A549 (cell line): ENCODE data around the gene PPCDC. TPM values are rescaled to one million over a fixed set of nuclear protein-coding genes. Genes with fewer than 3 reads are reported as not detected.

ENCODE experiments used
- ATAC-seq, 2 experiments: fragments of 200-7000 bp in 1 of 2; fragments of >200 bp in 1 of 2; cut with Nextera tagmentation in 1 of 2; cut with Tn5 transposase in 1 of 2; 3 replicates each; pipeline versions ENCODE4 v1.8.0 to v1.9.1; 2018 to 2020; ENCODE audit warnings: mild to moderate bottlenecking in 1 of 2, moderate library complexity in 1 of 2
- CTCF ChIA-PET: fragments of 300-600 bp; sonication (Branson Sonifier 250); formaldehyde crosslinking; extraction: SDS; loops from one replicate; lab custom pipeline; 2021; ENCODE audit warnings: antibody characterized with exemption, inconsistent platforms; lab: Yijun Ruan, JAX
- POLR2A ChIA-PET: fragments of 350-600 bp; formaldehyde crosslinking; extraction: SDS; loops from one replicate; lab custom pipeline; 2021; ENCODE audit warnings: antibody characterized with exemption, inconsistent platforms; lab: Yijun Ruan, JAX
- DNase-seq, 2 experiments: peaks; one replicate each; pipeline versions ENCODE4 v3.0.0 to v3.0.0-alpha.2; 2011 to 2016; ENCODE audit warnings: low read depth in 1 of 2, low spot score in 1 of 2
- FAIRE-seq: peaks from 2 replicates; lab custom pipeline; 2011; peaks lifted over from hg19 to GRCh38; lab: Jason Lieb, UNC
- H3K27ac ChIP-seq, 2 experiments: fragments of >200 bp; sonication (Bioruptor Twin); formaldehyde crosslinking; 3 replicates each; pipeline ENCODE4 v1.5.1; 2016 to 2017
- H3K4me1 ChIP-seq: fragments of >200 bp; sonication (Bioruptor Twin); formaldehyde crosslinking; 3 replicates; pipeline ENCODE4 v1.6.1; 2016
- H3K4me2 ChIP-seq: fragments of >200 bp; sonication (Bioruptor Twin); formaldehyde crosslinking; 3 replicates; pipeline ENCODE4 v1.6.1; 2016
- H3K4me3 ChIP-seq: fragments of >200 bp; sonication (Bioruptor Twin); formaldehyde crosslinking; 3 replicates; pipeline ENCODE4 v1.5.1; 2016
- H3K9me3 ChIP-seq: fragments of >200 bp; sonication (Bioruptor Twin); formaldehyde crosslinking; 3 replicates; pipeline ENCODE4 v1.6.1; 2016
- CBX8 ChIP-seq: fragments of 200-600 bp; sonication (generic); IDR thresholded peaks from 2 replicates; pipeline ENCODE4 v1.6.1; 2016
- CHD2 ChIP-seq: fragments of 150-350 bp; IDR thresholded peaks from 2 replicates; pipeline ENCODE4 v1.6.1; 2014; ENCODE audit warnings: low read length; ENCODE audit not compliant: partially characterized antibody
- EHF ChIP-seq: fragments of 250-450 bp; sonication (Bioruptor Pico); IDR thresholded peaks from 2 replicates; pipeline ENCODE4 v1.5.0; 2020; ENCODE audit warnings: mild to moderate bottlenecking
- ELK1 ChIP-seq: fragments of 150-350 bp; IDR thresholded peaks from 2 replicates; pipeline ENCODE4 v1.6.1; 2014; ENCODE audit warnings: low read depth, mild to moderate bottlenecking, low read length
- ESRRA ChIP-seq: fragments of 150-350 bp; IDR thresholded peaks from 2 replicates; pipeline ENCODE4 v1.6.1; 2014; ENCODE audit warnings: mild to moderate bottlenecking, low read length, borderline replicate concordance
- FOSB ChIP-seq: fragments of 250-450 bp; sonication (Bioruptor Pico); IDR thresholded peaks from 2 replicates; pipeline ENCODE4 v1.5.0; 2020; ENCODE audit warnings: mild to moderate bottlenecking, moderate library complexity
- FOSL2 ChIP-seq, 2 experiments: fragments of 450-650 bp in 1 of 2; fragments of >200 bp in 1 of 2; sonication (Bioruptor Twin) in 1 of 2; formaldehyde crosslinking; IDR thresholded peaks; 2 replicates each; pipeline versions ENCODE4 v1.5.0 to v1.6.1; 2016 to 2020; ENCODE audit warnings: mild to moderate bottlenecking in 1 of 2, moderate library complexity in 1 of 2
- FOXS1 ChIP-seq: fragments of 250-450 bp; sonication (Bioruptor Pico); IDR thresholded peaks from 2 replicates; pipeline ENCODE4 v1.5.0; 2020; ENCODE audit warnings: mild to moderate bottlenecking, moderate library complexity
- HDAC2 ChIP-seq: fragments of 200-600 bp; sonication (generic); IDR thresholded peaks from 2 replicates; pipeline ENCODE4 v1.6.1; 2016
- HMGXB4 ChIP-seq: fragments of 250-450 bp; sonication (Bioruptor Pico); IDR thresholded peaks from 2 replicates; pipeline ENCODE4 v1.5.0; 2021; ENCODE audit warnings: mild to moderate bottlenecking, moderate library complexity, borderline replicate concordance
- MAFK ChIP-seq: fragments of 450-650 bp; IDR thresholded peaks from 2 replicates; pipeline ENCODE4 v1.6.1; 2014; ENCODE audit not compliant: partially characterized antibody
- MAX ChIP-seq: IDR thresholded peaks from 2 replicates; pipeline ENCODE4 v1.6.1; 2012
- MYC ChIP-seq: IDR thresholded peaks from 2 replicates; pipeline ENCODE4 v1.6.1; 2012; ENCODE audit warnings: mild to moderate bottlenecking, inconsistent platforms, low read length, improper control_type of control experiment, borderline replicate concordance
- NR3C1 ChIP-seq: fragments of >200 bp; sonication (Bioruptor Twin); formaldehyde crosslinking; IDR thresholded peaks from 3 replicates; pipeline ENCODE4 v1.6.1; 2017
- PHF8 ChIP-seq: fragments of 200-600 bp; sonication (generic); IDR thresholded peaks from 2 replicates; pipeline ENCODE4 v1.6.1; 2016; ENCODE audit warnings: low read depth, mild to moderate bottlenecking, antibody characterized with exemption, moderate library complexity, borderline replicate concordance
- POLR2A ChIP-seq: IDR thresholded peaks from 2 replicates; pipeline ENCODE4 v1.6.1; 2012; ENCODE audit warnings: mild to moderate bottlenecking, low read length
- RAD21 ChIP-seq, 2 experiments: fragments of >200 bp in 1 of 2; sonication (Bioruptor Twin) in 1 of 2; formaldehyde crosslinking in 1 of 2; IDR thresholded peaks in 1 of 2; conservative IDR thresholded peaks in 1 of 2; 2 replicates in 1 of 2; 3 replicates in 1 of 2; pipeline ENCODE4 v1.6.1; 2012 to 2018; ENCODE audit warnings: inconsistent platforms in 1 of 2
- RCOR1 ChIP-seq: fragments of 150-350 bp; IDR thresholded peaks from 2 replicates; pipeline ENCODE4 v1.6.1; 2014; ENCODE audit warnings: antibody characterized with exemption, low read length, low read depth
- SMC3 ChIP-seq: fragments of >200 bp; sonication (Bioruptor Twin); formaldehyde crosslinking; IDR thresholded peaks from 3 replicates; pipeline ENCODE4 v1.6.1; 2018; ENCODE audit warnings: inconsistent platforms
- SREBF2 ChIP-seq: fragments of 450-650 bp; IDR thresholded peaks from 2 replicates; pipeline ENCODE4 v1.6.1; 2014; ENCODE audit warnings: mild to moderate bottlenecking, moderate library complexity
- TP53 ChIP-seq: fragments of 250-450 bp; sonication (Bioruptor Pico); IDR thresholded peaks from 2 replicates; pipeline ENCODE4 v1.5.0; 2021; ENCODE audit warnings: mild to moderate bottlenecking, moderate library complexity
- USF2 ChIP-seq: fragments of 450-650 bp; IDR thresholded peaks from 2 replicates; pipeline ENCODE4 v1.6.1; 2014; ENCODE audit warnings: antibody characterized with exemption
- ZC3H11A ChIP-seq: fragments of 450-650 bp; IDR thresholded peaks from 2 replicates; pipeline ENCODE4 v1.6.1; 2014; ENCODE audit warnings: antibody characterized with exemption, mild to moderate bottlenecking
- ZNF302 ChIP-seq: fragments of 250-450 bp; sonication (Bioruptor Pico); IDR thresholded peaks from 2 replicates; pipeline ENCODE4 v1.9.0; 2021; ENCODE audit warnings: inconsistent platforms, mild to moderate bottlenecking, moderate library complexity
- WGBS: methylation state at CpG from one replicate; pipeline ENCODE4 v1.1.6; 2017; ENCODE audit errors: missing lambda C conversion rate; 5-methylcytosine and 5-hydroxymethylcytosine counted together
- polyA plus RNA-seq, 4 experiments: library from polyadenylated mRNA; depleted of rRNA in 3 of 4; stranded (reverse); fragments of >200 nt; fragmentation: RNase III in 1 of 4; extraction: RNeasy Plus Mini Kit Qiagen cat#74134 plus additional on column Dnase treatment in 1 of 4; gene quantifications; 2 replicates in 3 of 4; 3 replicates in 1 of 4; pipeline ENCODE4 v1.2.3, GENCODE V29; 2011 to 2017

PPCDC gene
- polyA plus RNA-seq, 2 of the 4 experiments (the other 2 are of a cell fraction): 18.2 to 18.5 TPM

DNA sequence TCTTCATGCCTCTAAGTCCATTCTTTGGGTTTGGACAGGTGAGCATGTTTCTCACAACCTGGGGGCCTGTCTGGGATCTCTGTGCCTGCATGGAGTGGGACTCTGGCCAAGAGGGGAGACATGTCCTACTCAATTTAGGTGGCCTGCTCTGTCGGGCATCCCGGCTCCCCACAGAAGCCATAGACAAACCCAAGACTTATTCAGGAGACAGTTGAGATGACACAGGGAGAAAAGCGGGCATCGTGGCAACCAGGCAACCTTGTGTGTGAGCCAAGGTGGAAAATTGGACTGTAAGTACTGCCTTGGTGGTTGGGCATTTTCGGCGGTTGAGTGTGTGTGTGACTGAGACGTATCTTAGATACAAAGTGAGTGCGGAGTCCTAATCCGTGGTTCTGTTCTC is 40.5 kb downstream of the PPCDC start (continued):
- TF ChIP-seq ZNF302 (CRISPR knock-in tag) (no peak), HMGXB4 (CRISPR knock-in tag) (no peak), HDAC2 (no peak), MAFK (no peak), SMC3 (no peak), MAX (no peak), TP53 (CRISPR knock-in tag) (no peak)

- ChIA-PET CTCF (interaction anchor here (1.4 to 1.8 kb wide), 5 partner anchors 14 to 243 kb away, joined by 3 to 8 read pairs (median 4); no protein-coding TSS in a partner anchor), POLR2A (no interaction called here)
Measured at GRCh38 chr15:75064846-75065245, 41.5 kb downstream of the PPCDC start.

GRCh38 chr15:75065467-75065850 is 42.1 kb downstream of the PPCDC start:
- WGBS: 86% methylated on average over 1 of the region's 1 CpG
- H3K27ac ChIP-seq: no peak overlapping the region
- no peaks in the 10 kb centered on the region for H3K9me3 ChIP-seq
- H3K4me1 ChIP-seq: peaks cover 4% of the 10 kb centered on the region; the same call in 1 of the 3 replicates
- ChIA-PET POLR2A (no interaction called here), CTCF (interaction anchor here (0.6 to 1.8 kb wide), 11 partner anchors 11 to 242 kb away, joined by 3 to 8 read pairs (median 4); partner anchors contain the start of gene C15orf39)
- ATAC-seq (no peak), DNase-seq (no peak), FAIRE-seq (no peak)
- no peak overlapping the region for H3K4me2 ChIP-seq
- no peak overlapping the region for H3K4me3 ChIP-seq
- no peak for TF ChIP-seq CBX8
- no peak for TF ChIP-seq EHF
- TF ChIP-seq USF2: no peak
- TF ChIP-seq RCOR1: no peak
- TF ChIP-seq ESRRA: no peak
- no peak for TF ChIP-seq FOXS1 (CRISPR knock-in tag)
- no peak for TF ChIP-seq MYC
- TF ChIP-seq FOSL2 (IDR thresholded peaks at IDR 0.05): no peak
- TF ChIP-seq FOSL2 (CRISPR knock-in tag; IDR thresholded peaks at IDR 0.05): no peak
- no peak for TF ChIP-seq HMGXB4 (CRISPR knock-in tag)
- TF ChIP-seq ELK1: no peak
- no peak for TF ChIP-seq ZNF302 (CRISPR knock-in tag)
- TF ChIP-seq FOSB (CRISPR knock-in tag): no peak

More at GRCh38 chr15:75064846-75065245, 41.5 kb downstream of the PPCDC start:
- H3K27ac ChIP-seq: no peak overlapping the region
- H3K4me2 ChIP-seq: no peak overlapping the region
- no peak for DNase-seq
- no peak overlapping the region for H3K4me3 ChIP-seq
- H3K4me1 ChIP-seq: peaks cover 4% of the 10 kb centered on the region; the same call in 1 of the 3 replicates
- FAIRE-seq: no peak
- no peak for TF ChIP-seq CHD2
- no peak for TF ChIP-seq NR3C1
- TF ChIP-seq ZNF302 (CRISPR knock-in tag): no peak
- no peak for TF ChIP-seq POLR2A
- no peak for TF ChIP-seq ELK1
- no peak for TF ChIP-seq RAD21 (conservative IDR thresholded peaks at IDR 0.05 in 1 of 2, IDR thresholded peaks at IDR 0.05 in 1 of 2)
- TF ChIP-seq SREBF2: no peak
- no peak for TF ChIP-seq ZC3H11A
- TF ChIP-seq PHF8: no peak
- TF ChIP-seq, all 56 proteins: peak for 0
- H3K9me3 ChIP-seq: no peaks in the 10 kb centered on the region
- WGBS: 60% methylated on average over 2 of the region's 2 CpGs
- no peak for ATAC-seq
